ENCODE results near the gene THBD.

The THBD gene

DNA sequence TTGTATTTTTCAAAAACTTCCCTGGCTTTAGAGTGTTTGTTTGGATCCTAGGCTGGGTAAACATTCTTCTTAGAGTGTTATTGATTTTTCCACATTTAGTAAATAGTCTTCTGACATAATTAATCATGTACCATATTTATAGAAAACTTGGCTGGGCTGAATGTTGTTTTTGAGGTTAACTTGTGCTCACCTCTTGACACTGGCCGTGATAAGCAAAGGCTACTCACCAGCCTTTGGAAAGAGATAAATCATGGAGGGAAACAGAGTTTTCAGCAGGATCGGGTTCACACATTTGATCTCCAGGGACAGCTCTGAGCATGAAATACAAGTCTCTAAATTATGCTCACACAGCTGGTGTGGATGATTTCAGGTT, 42.9 kb upstream of the THBD start:
- Histone ChIP-seq H3K4me3 (ENCODE audit: low read depth, low read length) (no peak overlapping the region), H3K4me1 (ENCODE audit: control insufficient read depth, insufficient read depth, low read length, unreplicated experiment) (no peaks in the 10 kb centered on the region)

DNA sequence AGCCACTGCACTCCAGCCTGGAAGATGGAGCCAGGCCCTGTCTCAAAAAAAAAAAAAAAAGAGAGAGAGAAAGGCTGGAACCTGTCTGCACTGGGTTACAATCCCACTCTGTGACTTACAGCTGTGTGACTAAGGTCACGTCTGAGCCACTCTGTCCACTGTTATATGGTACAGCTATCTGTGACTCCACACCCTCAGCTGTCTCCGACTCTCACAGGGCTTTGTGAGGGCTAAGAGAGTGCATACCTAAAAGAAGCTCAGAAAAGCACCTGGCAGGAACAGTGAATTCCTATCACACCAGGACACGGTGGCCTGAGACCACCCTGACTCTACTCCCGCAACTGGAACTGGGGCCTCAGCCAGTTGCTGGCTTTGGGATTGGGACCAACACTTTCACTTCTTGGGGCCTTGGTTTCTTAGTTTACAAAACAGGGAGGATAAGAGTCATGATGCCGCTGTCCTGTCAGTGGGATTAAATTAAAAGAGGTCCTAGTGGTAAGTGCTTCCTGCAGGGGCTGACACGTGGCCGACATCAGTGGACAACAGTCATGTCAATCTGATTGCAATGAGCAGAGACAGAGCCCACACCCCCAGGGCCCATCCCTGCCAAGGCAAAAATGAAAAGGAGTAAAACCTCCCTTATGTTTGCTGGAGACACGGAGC, 42.4 kb upstream of the THBD start:
- H3K27ac ChIP-seq (ENCODE audit: low read depth, low read length) = no peak overlapping the region
- no peaks in the 10 kb centered on the region for H3K4me1 ChIP-seq (ENCODE audit: control insufficient read depth, insufficient read depth, low read length, unreplicated experiment)
- no peaks in the 10 kb centered on the region for H3K79me2 ChIP-seq (ENCODE audit: control insufficient read depth, insufficient read depth, low read length, unreplicated experiment)
- 0 out of 2 replicates have a peak, but pooled peaks cover 16% of the 10 kb centered on the region for H3K27me3 ChIP-seq (ENCODE audit: insufficient read depth, low read length)
- no peaks in the 10 kb centered on the region for H3K36me3 ChIP-seq (ENCODE audit: insufficient read depth, low read length)
- no peak overlapping the region for H2AFZ ChIP-seq (ENCODE audit: low read length, unreplicated experiment)
- H3K4me3 ChIP-seq (ENCODE audit: low read depth, low read length) = no peak overlapping the region

More for the DNA sequence above, 42.9 kb upstream of the THBD start:
- Histone ChIP-seq H3K27ac (ENCODE audit: low read depth, low read length) (no peak overlapping the region), H3K79me2 (ENCODE audit: control insufficient read depth, insufficient read depth, low read length, unreplicated experiment) (no peaks in the 10 kb centered on the region), H2AFZ (ENCODE audit: low read length, unreplicated experiment) (no peak overlapping the region), H3K27me3 (ENCODE audit: insufficient read depth, low read length) (0 out of 2 replicates have a peak, but pooled peaks cover 16% of the 10 kb centered on the region), H3K36me3 (ENCODE audit: insufficient read depth, low read length) (no peaks in the 10 kb centered on the region)

DNA sequence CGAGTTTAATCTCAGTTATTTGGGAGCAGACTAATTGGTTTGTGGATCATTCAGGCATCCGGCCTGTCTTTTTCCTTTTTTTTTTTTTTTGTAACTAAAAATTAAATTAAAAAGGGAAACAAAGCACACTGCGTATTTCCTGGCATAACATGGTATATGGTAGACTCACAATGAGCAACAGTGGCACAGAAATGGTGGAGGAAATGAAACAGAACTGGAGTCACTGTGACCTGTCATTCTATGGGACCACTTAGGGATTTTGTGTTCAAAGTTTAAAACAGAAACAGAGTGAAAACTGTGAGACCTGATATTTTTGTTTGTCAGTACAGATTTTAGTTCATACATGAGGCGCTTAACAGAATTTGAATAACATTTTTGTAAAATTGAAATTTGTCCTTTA, 41.4 kb upstream of the THBD start:
- Histone ChIP-seq H2AFZ (ENCODE audit: low read length, unreplicated experiment) (no peak overlapping the region), H3K27ac (ENCODE audit: low read depth, low read length) (no peak overlapping the region)

DNA sequence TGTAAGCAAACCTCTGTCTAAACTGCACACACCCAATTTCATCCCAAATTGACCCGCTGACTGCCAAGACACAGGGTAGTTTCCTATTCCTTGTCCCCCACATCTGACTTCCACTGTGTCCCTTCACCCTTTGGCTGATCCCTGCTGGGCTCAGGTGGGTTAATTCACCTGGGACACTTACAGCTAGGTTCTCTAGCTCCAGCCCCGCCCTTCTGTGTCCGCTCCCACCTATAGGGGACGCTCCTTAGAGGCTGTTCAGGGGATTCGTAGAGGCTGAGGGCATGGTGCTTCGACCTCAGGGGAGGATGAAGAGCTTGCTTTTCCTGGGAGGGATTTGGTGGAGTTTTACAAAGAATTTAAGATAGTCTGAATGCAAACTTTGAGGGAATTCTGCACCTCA, 40.7 kb upstream of the THBD start:
- Histone ChIP-seq H3K36me3 (ENCODE audit: insufficient read depth, low read length) (no peaks in the 10 kb centered on the region), H3K4me1 (ENCODE audit: control insufficient read depth, insufficient read depth, low read length, unreplicated experiment) (no peaks in the 10 kb centered on the region), H3K79me2 (ENCODE audit: control insufficient read depth, insufficient read depth, low read length, unreplicated experiment) (no peaks in the 10 kb centered on the region), H2AFZ (ENCODE audit: low read length, unreplicated experiment) (no peak overlapping the region), H3K27me3 (ENCODE audit: insufficient read depth, low read length) (0 out of 2 replicates have a peak, but pooled peaks cover 16% of the 10 kb centered on the region), H3K4me3 (ENCODE audit: low read depth, low read length) (no peak overlapping the region), H3K27ac (ENCODE audit: low read depth, low read length) (no peak overlapping the region)

More for the DNA sequence above, 41.4 kb upstream of the THBD start:
- Histone ChIP-seq H3K79me2 (ENCODE audit: control insufficient read depth, insufficient read depth, low read length, unreplicated experiment) (no peaks in the 10 kb centered on the region), H3K4me1 (ENCODE audit: control insufficient read depth, insufficient read depth, low read length, unreplicated experiment) (no peaks in the 10 kb centered on the region), H3K27me3 (ENCODE audit: insufficient read depth, low read length) (0 out of 2 replicates have a peak, but pooled peaks cover 16% of the 10 kb centered on the region), H3K4me3 (ENCODE audit: low read depth, low read length) (no peak overlapping the region), H3K36me3 (ENCODE audit: insufficient read depth, low read length) (no peaks in the 10 kb centered on the region)

DNA sequence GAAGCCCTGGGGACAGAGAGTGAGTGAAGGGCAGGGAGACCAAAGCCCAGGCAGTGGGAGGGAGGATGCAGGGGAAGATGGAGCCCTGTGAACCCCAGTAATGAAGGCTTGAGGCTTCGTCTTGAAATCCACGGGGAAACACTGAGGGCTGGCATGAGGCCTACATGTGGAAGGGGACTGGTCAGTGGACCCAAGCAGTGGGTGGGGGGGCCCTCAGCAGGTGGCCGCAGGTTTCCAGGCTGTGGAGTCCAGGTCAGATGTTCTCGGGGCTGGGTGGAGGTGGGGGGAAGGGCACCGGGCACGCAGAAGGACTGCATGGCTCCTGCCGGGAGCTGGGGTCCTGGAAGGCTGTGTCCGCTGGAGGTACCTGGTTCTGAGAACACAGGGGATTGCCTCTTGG, 39.4 kb upstream of the THBD start:
- Histone ChIP-seq H3K36me3 (ENCODE audit: insufficient read depth, low read length) (no peaks in the 10 kb centered on the region), H3K4me1 (ENCODE audit: control insufficient read depth, insufficient read depth, low read length, unreplicated experiment) (no peaks in the 10 kb centered on the region), H2AFZ (ENCODE audit: low read length, unreplicated experiment) (no peak overlapping the region), H3K79me2 (ENCODE audit: control insufficient read depth, insufficient read depth, low read length, unreplicated experiment) (no peaks in the 10 kb centered on the region), H3K27ac (ENCODE audit: low read depth, low read length) (no peak overlapping the region), H3K4me3 (ENCODE audit: low read depth, low read length) (no peak overlapping the region), H3K27me3 (ENCODE audit: insufficient read depth, low read length) (0 out of 2 replicates have a peak, but pooled peaks cover 9% of the 10 kb centered on the region)

DNA sequence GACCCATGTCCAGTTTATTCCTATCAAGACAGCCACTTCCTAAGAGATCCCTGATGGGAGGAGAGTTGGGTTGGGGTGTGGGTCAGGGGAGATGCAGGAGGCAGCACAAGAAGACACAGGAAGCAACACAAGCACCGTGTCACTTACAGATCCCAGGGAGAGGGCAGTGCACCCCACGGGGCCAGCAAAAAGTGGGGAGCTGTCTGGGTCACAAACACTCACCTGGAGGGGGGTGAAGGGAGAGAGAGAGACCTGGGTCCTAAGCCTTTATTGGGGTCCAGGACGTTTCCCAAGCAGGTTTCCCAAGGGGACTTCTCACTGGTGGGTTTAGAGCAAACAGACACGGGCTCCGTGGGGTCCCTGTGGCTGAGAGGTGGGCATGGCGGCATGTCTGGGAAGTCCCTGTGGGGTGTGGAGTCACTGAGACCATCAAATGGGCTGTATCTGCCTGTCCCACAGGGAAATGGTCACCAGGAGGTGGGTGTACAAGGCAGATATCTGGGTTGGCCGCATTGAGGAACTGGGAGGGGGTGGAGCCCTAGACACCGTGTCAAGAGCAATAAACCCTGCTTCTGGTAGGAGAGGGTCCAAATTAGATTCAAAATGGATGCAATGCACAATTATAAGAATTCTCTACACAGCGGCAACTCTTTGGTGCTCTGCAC, 38.2 kb upstream of the THBD start:
- H3K79me2 ChIP-seq (ENCODE audit: control insufficient read depth, insufficient read depth, low read length, unreplicated experiment) = no peaks in the 10 kb centered on the region
- no peaks in the 10 kb centered on the region for H3K36me3 ChIP-seq (ENCODE audit: insufficient read depth, low read length)
- H3K4me3 ChIP-seq (ENCODE audit: low read depth, low read length) = no peak overlapping the region
- no peaks in the 10 kb centered on the region for H3K4me1 ChIP-seq (ENCODE audit: control insufficient read depth, insufficient read depth, low read length, unreplicated experiment)
- H3K27me3 ChIP-seq (ENCODE audit: insufficient read depth, low read length) = 0 out of 2 replicates have a peak, but pooled peaks cover 2% of the 10 kb centered on the region
- H3K27ac ChIP-seq (ENCODE audit: low read depth, low read length) = no peak overlapping the region
- H2AFZ ChIP-seq (ENCODE audit: low read length, unreplicated experiment) = no peak overlapping the region

DNA sequence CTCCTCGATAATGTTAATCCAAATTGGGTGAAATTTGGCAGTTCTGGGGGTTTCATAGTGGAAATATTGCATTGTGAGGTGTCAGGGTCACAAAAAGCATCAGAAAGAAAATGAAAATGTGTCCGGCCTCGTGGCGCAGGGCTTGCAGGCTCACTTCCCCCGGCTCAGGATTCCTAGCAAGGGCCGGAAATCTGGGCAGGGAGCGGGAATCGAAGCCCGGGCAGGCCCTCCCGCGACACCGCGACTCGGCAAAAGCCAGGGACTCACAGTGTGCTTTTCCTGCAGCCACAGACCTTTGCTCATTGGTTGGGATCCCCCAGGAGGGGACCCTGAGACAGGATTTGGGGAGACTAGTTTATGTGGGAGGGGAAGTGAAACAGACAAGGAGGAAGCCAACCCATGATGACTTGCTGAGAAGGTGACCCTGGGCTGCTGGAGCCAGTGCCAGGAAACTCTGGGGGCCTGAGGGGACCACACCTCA, 37.5 kb upstream of the THBD start:
- H3K79me2 ChIP-seq (ENCODE audit: control insufficient read depth, insufficient read depth, low read length, unreplicated experiment) = no peaks in the 10 kb centered on the region
- H2AFZ ChIP-seq (ENCODE audit: low read length, unreplicated experiment) = no peak overlapping the region
- no peak overlapping the region for H3K27ac ChIP-seq (ENCODE audit: low read depth, low read length)
- H3K4me3 ChIP-seq (ENCODE audit: low read depth, low read length) = no peak overlapping the region
- H3K36me3 ChIP-seq (ENCODE audit: insufficient read depth, low read length) = no peaks in the 10 kb centered on the region
- no peaks in the 10 kb centered on the region for H3K27me3 ChIP-seq (ENCODE audit: insufficient read depth, low read length)
- no peaks in the 10 kb centered on the region for H3K4me1 ChIP-seq (ENCODE audit: control insufficient read depth, insufficient read depth, low read length, unreplicated experiment)

DNA sequence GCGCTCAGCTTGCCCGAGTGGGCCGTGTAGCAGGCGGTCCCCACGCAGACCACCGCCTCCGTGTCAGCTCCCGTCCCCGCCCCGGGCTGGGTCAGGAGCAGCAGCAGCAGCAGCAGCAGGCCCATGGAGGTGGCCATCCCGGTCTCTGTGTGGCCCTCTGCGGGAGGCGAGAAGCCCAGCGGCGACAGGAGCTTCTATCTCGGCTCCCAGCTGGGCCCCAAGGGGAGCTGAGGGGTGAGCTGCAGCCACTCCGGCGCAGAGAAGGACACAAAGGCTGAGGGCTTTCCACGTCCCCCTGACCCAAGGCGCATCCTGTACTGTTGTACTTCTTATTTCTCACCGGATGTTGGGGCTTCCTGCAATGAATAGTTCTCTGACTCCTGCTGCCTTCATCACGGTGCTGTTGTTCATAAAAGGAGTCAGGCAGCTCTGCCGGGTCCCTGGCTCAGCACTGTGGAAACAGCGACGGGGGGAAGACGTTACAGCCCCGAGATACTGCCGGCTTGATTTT, 36.6 kb upstream of the THBD start, which contains the start of gene CD93:
CD93 (minus strand) TSS at position 269 of the 511 bp plus-strand sequence; CDS start at position 137, 132 bp downstream.
- H3K4me1 ChIP-seq (ENCODE audit: control insufficient read depth, insufficient read depth, low read length, unreplicated experiment) = no peaks in the 10 kb centered on the region
- no peak within 1 kb of the TSS for H3K27ac ChIP-seq (ENCODE audit: low read depth, low read length)
- H3K36me3 ChIP-seq (ENCODE audit: insufficient read depth, low read length) = no peaks in the 10 kb centered on the region
- no peaks in the 10 kb centered on the region for H3K79me2 ChIP-seq (ENCODE audit: control insufficient read depth, insufficient read depth, low read length, unreplicated experiment)
- no peak within 1 kb of the TSS for H2AFZ ChIP-seq (ENCODE audit: low read length, unreplicated experiment)
- no peak within 1 kb of the TSS for H3K4me3 ChIP-seq (ENCODE audit: low read depth, low read length)
- H3K27me3 ChIP-seq (ENCODE audit: insufficient read depth, low read length) = no peaks in the 10 kb centered on the region

DNA sequence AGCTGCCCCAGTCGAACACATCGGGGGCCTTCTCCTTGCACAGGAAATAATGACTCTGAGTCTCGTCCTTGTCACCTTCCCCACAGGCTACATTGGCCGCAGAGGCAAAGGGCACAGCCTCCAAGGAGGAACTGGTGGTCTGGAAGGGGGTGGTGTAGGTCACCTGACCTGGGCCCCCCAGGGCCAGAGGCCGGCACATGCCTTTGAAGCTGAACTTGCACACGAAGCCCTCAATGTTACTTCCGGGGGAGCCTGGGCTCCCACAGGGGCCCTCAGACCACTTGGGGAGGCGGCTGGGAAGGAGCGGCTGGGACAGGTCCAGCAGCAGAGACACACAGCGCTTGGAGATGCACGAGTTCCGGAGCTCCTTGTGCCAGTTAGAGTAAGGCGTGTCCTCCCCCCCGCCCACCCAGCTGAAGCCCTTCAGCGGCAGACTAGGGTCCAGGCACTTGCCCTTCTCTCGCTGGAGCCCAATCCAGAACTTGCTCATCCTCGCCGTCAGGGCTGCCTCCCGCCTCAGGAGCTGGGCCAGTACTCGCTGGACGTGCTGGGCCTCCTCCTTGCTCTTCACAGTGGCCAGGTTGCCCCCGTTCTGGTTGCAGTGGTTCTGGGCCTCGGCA, 36.1 kb upstream of the THBD start:
- no peaks in the 10 kb centered on the region for H3K79me2 ChIP-seq (ENCODE audit: control insufficient read depth, insufficient read depth, low read length, unreplicated experiment)
- H3K27ac ChIP-seq (ENCODE audit: low read depth, low read length) = no peak overlapping the region
- no peaks in the 10 kb centered on the region for H3K4me1 ChIP-seq (ENCODE audit: control insufficient read depth, insufficient read depth, low read length, unreplicated experiment)

DNA sequence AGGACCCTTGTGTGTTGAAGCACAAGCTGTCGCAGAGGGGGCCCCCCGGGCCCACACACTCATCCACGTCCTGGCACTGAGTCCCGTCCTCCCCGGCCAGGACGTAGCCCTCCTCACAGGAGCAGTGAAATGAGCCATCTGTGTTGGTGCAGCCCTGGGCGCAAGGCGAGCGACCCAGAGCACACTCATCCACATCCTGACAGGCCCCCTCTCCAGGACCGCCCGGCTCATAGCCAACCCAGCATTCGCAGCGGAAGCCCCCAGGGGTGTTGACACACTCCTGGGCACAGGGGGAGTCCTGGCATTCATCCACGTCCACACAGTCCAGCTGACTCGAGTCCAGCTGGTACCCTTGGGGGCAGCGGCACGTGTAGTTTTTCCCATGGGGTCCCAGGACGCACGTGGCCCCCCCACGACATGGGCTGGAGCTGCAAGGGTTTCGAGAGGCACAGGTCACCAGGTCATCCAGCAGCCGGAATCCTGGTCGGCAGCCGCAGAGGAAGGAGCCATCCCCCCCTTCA, 35.4 kb upstream of the THBD start:
- no peaks in the 10 kb centered on the region for H3K79me2 ChIP-seq (ENCODE audit: control insufficient read depth, insufficient read depth, low read length, unreplicated experiment)
- H3K27ac ChIP-seq (ENCODE audit: low read depth, low read length) = no peak overlapping the region
- no peaks in the 10 kb centered on the region for H3K36me3 ChIP-seq (ENCODE audit: insufficient read depth, low read length)
- no peak overlapping the region for H2AFZ ChIP-seq (ENCODE audit: low read length, unreplicated experiment)
- no peaks in the 10 kb centered on the region for H3K4me1 ChIP-seq (ENCODE audit: control insufficient read depth, insufficient read depth, low read length, unreplicated experiment)
- H3K4me3 ChIP-seq (ENCODE audit: low read depth, low read length) = no peak overlapping the region
- peaks cover 8% of the 10 kb centered on the region for H3K27me3 ChIP-seq (ENCODE audit: insufficient read depth, low read length)

More for the DNA sequence above, 36.1 kb upstream of the THBD start:
- Histone ChIP-seq H2AFZ (ENCODE audit: low read length, unreplicated experiment) (no peak overlapping the region), H3K27me3 (ENCODE audit: insufficient read depth, low read length) (peaks cover 3% of the 10 kb centered on the region; the same call in 1 of the 2 replicates), H3K36me3 (ENCODE audit: insufficient read depth, low read length) (no peaks in the 10 kb centered on the region), H3K4me3 (ENCODE audit: low read depth, low read length) (no peak overlapping the region)
